Nephron progenitor cell (in vitro differentiated cells): ENCODE measurements around the gene STARD10.
"Not testable (repeated sequence)": the region's sequence is repeated elsewhere in the genome, so short reads cannot be mapped to it uniquely, and the experiment has no call there.

Experiments used
- DNase-seq: peaks from one replicate; pipeline ENCODE4 v3.0.0; 2021
- H3K27ac Mint-ChIP-seq: 2 replicates; pipeline ENCODE4 v1.8.0; 2021; ENCODE audit warnings: mild to moderate bottlenecking, moderate library complexity, mixed read lengths
- H3K27me3 Mint-ChIP-seq: 2 replicates; pipeline ENCODE4 v1.8.0; 2021; ENCODE audit warnings: mild to moderate bottlenecking, low read depth, mixed read lengths; ENCODE audit not compliant: poor library complexity
- H3K36me3 Mint-ChIP-seq: 2 replicates; pipeline ENCODE4 v1.8.0; 2021; ENCODE audit warnings: low read depth, mixed read lengths
- H3K4me1 Mint-ChIP-seq: 2 replicates; pipeline ENCODE4 v1.8.0; 2021; ENCODE audit warnings: mixed read lengths
- H3K4me3 Mint-ChIP-seq: 2 replicates; pipeline ENCODE4 v1.8.0; 2021; ENCODE audit warnings: mild to moderate bottlenecking, moderate library complexity, mixed read lengths
- H3K9me3 Mint-ChIP-seq: 2 replicates; pipeline ENCODE4 v1.8.0; 2021; ENCODE audit warnings: mild to moderate bottlenecking, moderate library complexity, mixed read lengths
- CTCF ChIP-seq: fragments of 200-600 bp; sonication (generic); IDR thresholded peaks from 2 replicates; pipeline ENCODE4 v1.5.0; 2021; ENCODE audit warnings: antibody characterized with exemption

Gene STARD10

DNA sequence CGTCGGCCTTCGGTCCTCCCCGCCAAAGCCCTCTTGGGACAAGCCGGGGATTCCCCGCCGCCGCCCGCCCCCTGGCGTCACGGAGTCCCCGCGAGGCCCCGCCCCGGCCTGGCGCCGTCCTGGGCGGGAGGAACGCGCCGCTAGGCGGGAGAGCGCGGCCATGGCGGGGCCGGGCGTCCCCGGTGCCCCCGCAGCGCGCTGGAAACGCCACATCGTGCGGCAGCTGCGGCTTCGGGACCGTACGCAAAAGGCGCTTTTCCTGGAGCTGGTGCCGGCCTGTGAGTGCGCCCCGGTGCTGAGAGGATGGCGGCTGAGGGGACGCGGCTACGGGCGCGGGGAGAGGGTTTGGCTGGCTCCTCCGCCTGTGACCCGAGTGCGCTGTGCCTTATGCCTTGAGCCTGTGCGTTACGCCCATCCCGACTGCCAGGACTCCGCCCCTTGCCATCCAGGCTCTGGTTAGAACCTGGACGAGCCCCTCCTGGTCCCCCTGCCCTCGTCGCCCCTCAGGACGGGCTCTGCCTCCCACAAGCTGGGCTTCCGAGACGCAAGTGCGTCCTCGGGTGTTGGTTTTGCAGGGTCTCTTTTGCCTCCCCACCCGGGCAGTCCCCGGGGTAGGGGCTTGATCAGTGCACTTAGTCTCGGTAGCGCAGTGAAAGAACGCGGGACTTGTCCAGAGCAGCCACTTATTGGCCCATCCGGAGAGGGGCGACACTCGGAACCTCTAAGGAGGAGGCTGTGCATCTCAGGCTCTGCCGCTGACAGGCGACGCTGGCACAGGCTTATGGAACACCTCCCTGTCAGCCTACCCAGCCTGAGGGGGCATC, 20.7 kb upstream of the STARD10 start, which contains the start of gene ATG16L2:
Gene ATG16L2, plus strand, starts transcription at position 126 of the 824 bp plus-strand sequence. Its CDS starts 35 bp downstream, at position 161.
- no peak for TF ChIP-seq CTCF
- peak within 1 kb of the TSS; percentile 97 for H3K27ac Mint-ChIP-seq
- peaks cover 16% of the 10 kb centered on the region for H3K27me3 Mint-ChIP-seq
- H3K4me3 Mint-ChIP-seq: peak within 1 kb of the TSS; percentile 95
- peaks cover 40% of the 10 kb centered on the region for H3K4me1 Mint-ChIP-seq
- H3K36me3 Mint-ChIP-seq: peaks cover 20% of the 10 kb centered on the region
- H3K9me3 Mint-ChIP-seq: no peaks in the 10 kb centered on the region
- peak; percentile 91 for DNase-seq

- Mint-ChIP-seq H3K27me3 (peaks cover 16% of the 10 kb centered on the region), H3K27ac (peak overlapping the region; percentile 58), H3K9me3 (no peaks in the 10 kb centered on the region), H3K36me3 (peaks cover 20% of the 10 kb centered on the region), H3K4me1 (peaks cover 40% of the 10 kb centered on the region), H3K4me3 (peak overlapping the region; percentile 84)
- no peak for DNase-seq
- TF ChIP-seq CTCF: no peak
Observed at GRCh38 chr11:72813740-72814285, 20.0 kb upstream of the STARD10 start.

- Mint-ChIP-seq H3K27me3 (peaks cover 16% of the 10 kb centered on the region), H3K27ac (peak overlapping the region; percentile 58), H3K4me1 (peaks cover 40% of the 10 kb centered on the region), H3K36me3 (peaks cover 22% of the 10 kb centered on the region), H3K9me3 (no peaks in the 10 kb centered on the region), H3K4me3 (peak overlapping the region; percentile 84)
- peak; percentile 51 for DNase-seq
- peak; percentile 48 for TF ChIP-seq CTCF
Observed at GRCh38 chr11:72812967-72813739, 19.3 kb upstream of the STARD10 start.

DNA sequence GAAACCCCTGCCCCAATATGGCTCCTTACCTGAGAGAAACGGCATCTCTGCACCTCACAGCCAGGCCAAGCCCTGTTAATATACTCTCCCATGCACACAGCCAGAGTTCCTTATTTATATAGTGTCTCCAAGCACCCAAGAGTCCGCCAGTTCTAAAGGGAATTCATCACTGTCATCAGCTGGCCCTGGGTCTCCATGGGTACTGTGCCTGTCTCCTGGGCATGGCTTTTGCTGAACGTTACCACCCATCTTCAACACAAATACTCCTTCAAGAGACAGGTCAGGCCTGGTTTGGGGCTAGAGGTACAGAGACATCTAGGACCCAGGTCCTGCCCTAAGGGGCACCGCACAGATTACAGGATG, 18.7 kb upstream of the STARD10 start:
- DNase-seq: no peak
- Mint-ChIP-seq H3K27ac (no peak overlapping the region), H3K9me3 (no peaks in the 10 kb centered on the region), H3K4me1 (peaks cover 40% of the 10 kb centered on the region), H3K4me3 (peak overlapping the region; percentile 84), H3K27me3 (peaks cover 11% of the 10 kb centered on the region), H3K36me3 (peaks cover 20% of the 10 kb centered on the region)
- no peak for TF ChIP-seq CTCF

GRCh38 chr11:72811686-72812085, 17.8 kb upstream of the STARD10 start:
- H3K27ac Mint-ChIP-seq, H3K27me3 Mint-ChIP-seq, H3K9me3 Mint-ChIP-seq, H3K4me3 Mint-ChIP-seq, DNase-seq: not testable (repeated sequence)
- Mint-ChIP-seq H3K4me1 (peaks cover 44% of the 10 kb centered on the region), H3K36me3 (peaks cover 17% of the 10 kb centered on the region)

DNA sequence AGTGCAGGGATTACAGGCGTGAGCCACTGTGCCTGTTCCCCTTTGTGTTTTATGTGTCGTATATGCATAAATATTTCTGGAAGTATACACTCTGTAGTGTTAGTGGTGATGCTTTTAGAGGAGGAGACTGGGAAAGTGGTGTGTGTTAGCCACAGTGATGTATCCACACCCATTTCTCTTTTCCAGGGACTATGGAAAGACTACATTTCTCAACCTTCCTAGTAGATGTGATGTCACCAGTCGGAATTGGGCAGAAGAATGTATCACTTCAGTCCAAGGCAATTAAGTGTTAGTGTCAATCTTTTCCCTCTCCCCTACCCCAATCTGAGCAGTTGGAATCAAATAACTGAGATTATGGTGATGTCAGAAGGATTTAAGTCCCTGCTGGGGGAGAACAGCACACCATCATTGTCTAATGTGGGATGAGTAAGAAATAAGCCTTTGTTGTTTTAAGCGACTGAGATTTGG, 14.5 kb upstream of the STARD10 start:
- DNase-seq: no peak
- Mint-ChIP-seq H3K36me3 (peaks cover 17% of the 10 kb centered on the region), H3K9me3 (no peaks in the 10 kb centered on the region), H3K27ac (no peak overlapping the region), H3K4me1 (peaks cover 31% of the 10 kb centered on the region), H3K4me3 (no peak overlapping the region), H3K27me3 (peaks cover 3% of the 10 kb centered on the region)
- TF ChIP-seq CTCF: no peak
